T-helper 1 cell treated with Interleukin-12 subunit alpha and Interleukin-12 subunit beta and Interleukin-4 antibody, amounts not matched to agents 30 μg/mL and 1 μg/mL, for 36 hours (primary cell): ENCODE measurements around the gene ACSL4.

Experiments used
- H3K27ac Mint-ChIP-seq: one replicate; pipeline ENCODE4 v1.8.0; 2021; ENCODE audit warnings: mild to moderate bottlenecking, mixed read lengths
- H3K27me3 Mint-ChIP-seq: one replicate; pipeline ENCODE4 v1.8.0; 2021; ENCODE audit warnings: low read depth, mixed read lengths
- H3K36me3 Mint-ChIP-seq: one replicate; pipeline ENCODE4 v1.8.0; 2021; ENCODE audit warnings: low read depth, mixed read lengths
- H3K4me1 Mint-ChIP-seq: one replicate; pipeline ENCODE4 v1.8.0; 2021; ENCODE audit warnings: low read depth, mixed read lengths
- H3K4me3 Mint-ChIP-seq: one replicate; pipeline ENCODE4 v1.8.0; 2021; ENCODE audit warnings: mild to moderate bottlenecking, moderate library complexity, mixed read lengths
- H3K9me3 Mint-ChIP-seq: one replicate; pipeline ENCODE4 v1.8.0; 2021; ENCODE audit warnings: mixed read lengths

The ACSL4 gene

GRCh38 chrX:109709129-109709631 is 23.9 kb downstream of the ACSL4 start:
- H3K4me3 Mint-ChIP-seq: peak overlapping the region; percentile 52
- H3K27ac Mint-ChIP-seq: peak overlapping the region; percentile 82
- peaks cover 43% of the 10 kb centered on the region for H3K4me1 Mint-ChIP-seq

GRCh38 chrX:109707720-109708119 is 25.3 kb downstream of the ACSL4 start:
- Mint-ChIP-seq H3K4me3 (peak overlapping the region; percentile 56), H3K9me3 (no peaks in the 10 kb centered on the region), H3K27me3 (no peaks in the 10 kb centered on the region), H3K27ac (no peak overlapping the region), H3K4me1 (peaks cover 35% of the 10 kb centered on the region), H3K36me3 (peaks cover 4% of the 10 kb centered on the region)

More at GRCh38 chrX:109709129-109709631, 23.9 kb downstream of the ACSL4 start:
- Mint-ChIP-seq H3K36me3 (peaks cover 4% of the 10 kb centered on the region), H3K27me3 (no peaks in the 10 kb centered on the region), H3K9me3 (no peaks in the 10 kb centered on the region)

DNA sequence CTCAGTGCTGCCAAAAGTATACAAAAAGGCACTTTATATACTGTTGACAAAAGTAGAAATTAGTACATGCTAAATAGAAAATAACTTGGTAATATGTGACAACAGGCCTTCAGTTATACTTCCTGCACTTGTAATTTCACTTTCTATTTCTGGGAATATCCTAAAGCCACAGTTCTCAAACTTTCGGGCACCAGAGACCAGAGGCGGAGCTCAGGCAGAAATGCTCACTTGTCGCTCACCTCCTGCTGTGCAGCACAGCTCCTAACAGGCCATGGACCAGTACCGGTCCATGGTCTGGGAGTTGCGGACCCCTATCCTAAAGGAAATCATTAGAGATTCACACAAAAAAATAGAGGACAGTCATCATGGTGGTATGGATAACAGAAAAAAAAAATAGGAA is 25.7 kb downstream of the ACSL4 start:
- Mint-ChIP-seq H3K4me3 (peak overlapping the region; percentile 56), H3K27me3 (no peaks in the 10 kb centered on the region), H3K9me3 (no peaks in the 10 kb centered on the region), H3K36me3 (peaks cover 6% of the 10 kb centered on the region), H3K4me1 (peaks cover 35% of the 10 kb centered on the region), H3K27ac (no peak overlapping the region)

DNA sequence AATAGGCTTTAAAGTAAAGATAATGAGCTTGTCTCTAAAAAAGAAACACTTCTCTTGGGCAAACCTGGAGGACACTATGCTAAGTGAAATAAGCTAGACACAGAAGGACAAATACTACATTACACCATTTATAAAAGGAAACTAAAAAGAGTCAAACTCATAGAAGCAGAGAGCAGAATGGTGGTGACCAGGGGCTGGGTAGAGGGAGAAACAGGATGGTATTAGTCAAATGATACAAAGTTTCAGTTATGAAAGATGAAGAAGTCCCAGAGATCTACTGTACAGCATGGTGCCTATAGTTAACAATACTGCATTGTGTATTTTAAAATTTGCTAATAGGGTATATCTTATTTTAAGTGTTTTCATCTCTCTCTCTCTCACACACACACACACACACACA is 28.5 kb downstream of the ACSL4 start:
- Mint-ChIP-seq H3K4me1 (peaks cover 33% of the 10 kb centered on the region), H3K9me3 (no peaks in the 10 kb centered on the region), H3K36me3 (peaks cover 8% of the 10 kb centered on the region), H3K4me3 (peak overlapping the region; percentile 0), H3K27me3 (no peaks in the 10 kb centered on the region), H3K27ac (peak overlapping the region; percentile 64)

DNA sequence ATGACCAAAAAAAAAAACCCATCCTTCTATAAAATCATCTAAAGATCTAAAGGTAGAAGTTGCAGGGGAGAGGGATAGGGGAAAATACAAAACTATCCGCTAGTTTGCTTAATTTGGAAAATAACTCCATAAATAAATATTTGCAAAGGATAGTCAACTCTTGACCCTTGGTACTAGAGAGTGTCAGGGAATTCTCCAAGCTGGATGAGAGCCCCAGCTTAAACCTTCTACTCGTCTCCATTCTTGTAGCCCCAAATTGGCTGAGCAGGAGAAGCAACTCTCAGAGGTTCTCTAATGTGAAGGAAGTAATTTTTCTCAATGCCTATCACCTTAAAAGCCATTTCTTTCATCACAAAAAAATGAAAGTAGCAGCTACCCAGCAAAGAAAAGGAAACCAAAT is 35.2 kb downstream of the ACSL4 start:
- peaks cover 6% of the 10 kb centered on the region for H3K36me3 Mint-ChIP-seq
- H3K27ac Mint-ChIP-seq: no peak overlapping the region
- H3K27me3 Mint-ChIP-seq: no peaks in the 10 kb centered on the region
- no peak overlapping the region for H3K4me3 Mint-ChIP-seq
- H3K9me3 Mint-ChIP-seq: no peaks in the 10 kb centered on the region
- peaks cover 20% of the 10 kb centered on the region for H3K4me1 Mint-ChIP-seq

DNA sequence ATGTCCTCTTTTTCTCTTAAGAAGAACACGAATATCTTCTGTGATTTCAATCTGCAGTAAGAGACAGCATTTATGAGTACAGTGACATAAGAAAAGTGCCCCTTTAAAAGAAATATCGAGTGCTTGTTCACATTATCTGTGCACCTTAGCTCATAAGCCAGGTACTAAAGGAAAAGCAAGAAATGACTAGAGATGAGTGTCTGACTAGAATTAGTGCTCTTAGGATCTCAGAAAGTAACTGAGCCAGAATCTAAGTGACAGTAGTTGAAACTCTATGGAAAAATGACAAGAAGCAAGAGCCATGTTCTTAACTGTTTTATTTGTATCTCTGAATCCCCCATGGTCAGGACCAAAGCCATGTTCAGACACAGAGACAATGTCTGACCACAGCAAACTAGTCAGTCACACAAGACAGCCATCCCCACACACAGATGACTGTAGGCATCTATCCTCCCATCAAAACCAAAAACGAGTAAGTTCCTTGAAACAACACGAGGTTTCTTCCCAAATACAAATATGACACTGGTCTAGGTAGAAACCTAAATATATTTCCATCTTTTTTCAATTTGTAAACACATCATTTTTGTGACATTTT is 36.8 kb downstream of the ACSL4 start:
- Mint-ChIP-seq H3K27ac (no peak overlapping the region), H3K9me3 (no peaks in the 10 kb centered on the region), H3K36me3 (peaks cover 2% of the 10 kb centered on the region), H3K4me1 (peaks cover 20% of the 10 kb centered on the region), H3K4me3 (no peak overlapping the region), H3K27me3 (no peaks in the 10 kb centered on the region)

GRCh38 chrX:109695637-109696036 is 37.4 kb downstream of the ACSL4 start:
- Mint-ChIP-seq H3K27me3 (no peaks in the 10 kb centered on the region), H3K36me3 (peaks cover 4% of the 10 kb centered on the region), H3K4me1 (peaks cover 20% of the 10 kb centered on the region), H3K27ac (no peak overlapping the region), H3K9me3 (no peaks in the 10 kb centered on the region), H3K4me3 (no peak overlapping the region)

DNA sequence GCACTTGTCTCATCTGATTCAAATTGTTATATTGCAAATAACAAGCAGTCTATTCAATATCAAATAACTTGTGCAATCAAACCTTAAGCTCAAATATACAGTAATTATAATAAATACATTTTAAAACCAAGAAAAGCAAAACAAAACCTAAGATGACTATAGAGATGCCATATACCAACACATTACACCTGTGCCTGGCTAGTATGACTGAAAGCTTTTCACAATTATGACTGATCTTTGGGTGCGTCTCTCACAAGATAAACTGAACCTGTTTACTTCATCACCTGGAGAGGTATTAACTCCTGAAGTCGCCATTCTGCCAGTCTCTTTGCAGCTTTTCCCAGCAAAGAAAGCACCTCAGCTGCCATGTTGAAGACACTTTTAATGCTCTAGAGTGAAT is 41.3 kb downstream of the ACSL4 start:
- Mint-ChIP-seq H3K27ac (no peak overlapping the region), H3K4me1 (peaks cover 14% of the 10 kb centered on the region), H3K9me3 (no peaks in the 10 kb centered on the region)

DNA sequence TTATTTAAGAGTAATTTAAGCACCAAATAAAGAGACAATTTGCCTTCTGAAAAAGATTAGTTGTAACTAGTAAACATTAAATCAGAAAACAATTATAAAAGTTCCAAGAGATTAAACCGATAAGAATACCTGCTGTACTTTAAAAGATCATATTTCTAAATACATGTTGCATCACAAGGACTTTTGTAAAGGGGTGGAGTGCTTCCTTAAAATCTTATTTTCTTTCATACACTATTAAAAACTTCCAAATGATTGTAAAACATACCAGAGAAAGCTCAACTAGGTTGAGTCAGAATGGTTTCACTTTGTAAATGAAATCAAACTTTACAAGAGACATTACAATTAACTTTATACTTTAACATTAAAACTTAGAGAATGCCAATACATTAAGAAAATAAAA is 41.8 kb downstream of the ACSL4 start:
- H3K9me3 Mint-ChIP-seq: no peaks in the 10 kb centered on the region
- H3K27me3 Mint-ChIP-seq: no peaks in the 10 kb centered on the region
- H3K4me3 Mint-ChIP-seq: no peak overlapping the region
- H3K4me1 Mint-ChIP-seq: peaks cover 14% of the 10 kb centered on the region
- peaks cover 4% of the 10 kb centered on the region for H3K36me3 Mint-ChIP-seq
- no peak overlapping the region for H3K27ac Mint-ChIP-seq

More for the DNA sequence above, 41.3 kb downstream of the ACSL4 start:
- no peak overlapping the region for H3K4me3 Mint-ChIP-seq
- H3K36me3 Mint-ChIP-seq: peaks cover 4% of the 10 kb centered on the region
- no peaks in the 10 kb centered on the region for H3K27me3 Mint-ChIP-seq

DNA sequence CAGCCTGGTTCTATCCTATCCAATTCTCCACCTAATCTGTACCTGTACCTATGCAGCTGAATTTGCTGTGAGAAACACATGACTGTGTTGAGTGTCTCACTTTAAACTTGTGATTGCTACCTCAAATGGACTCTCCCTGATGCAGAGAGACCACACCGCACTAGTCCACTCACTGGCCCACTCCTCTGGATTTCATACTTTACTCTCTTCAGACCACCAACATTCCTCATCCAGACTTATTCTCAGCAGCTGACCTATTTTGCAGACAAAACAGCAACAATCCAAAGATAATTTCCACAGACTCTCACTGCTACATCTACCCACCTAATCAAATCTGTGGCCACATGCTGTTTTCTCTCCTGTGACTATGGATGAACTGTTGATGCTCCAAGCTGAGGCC is 45.2 kb downstream of the ACSL4 start:
- Mint-ChIP-seq H3K4me3 (no peak overlapping the region), H3K4me1 (peaks cover 13% of the 10 kb centered on the region), H3K36me3 (peaks cover 4% of the 10 kb centered on the region), H3K9me3 (no peaks in the 10 kb centered on the region), H3K27ac (no peak overlapping the region), H3K27me3 (no peaks in the 10 kb centered on the region)

GRCh38 chrX:109685656-109686078 is 47.4 kb downstream of the ACSL4 start:
- H3K27me3 Mint-ChIP-seq: no peaks in the 10 kb centered on the region
- no peak overlapping the region for H3K27ac Mint-ChIP-seq
- no peaks in the 10 kb centered on the region for H3K9me3 Mint-ChIP-seq
- H3K36me3 Mint-ChIP-seq: peaks cover 8% of the 10 kb centered on the region
- H3K4me3 Mint-ChIP-seq: no peak overlapping the region
- H3K4me1 Mint-ChIP-seq: peaks cover 13% of the 10 kb centered on the region

DNA sequence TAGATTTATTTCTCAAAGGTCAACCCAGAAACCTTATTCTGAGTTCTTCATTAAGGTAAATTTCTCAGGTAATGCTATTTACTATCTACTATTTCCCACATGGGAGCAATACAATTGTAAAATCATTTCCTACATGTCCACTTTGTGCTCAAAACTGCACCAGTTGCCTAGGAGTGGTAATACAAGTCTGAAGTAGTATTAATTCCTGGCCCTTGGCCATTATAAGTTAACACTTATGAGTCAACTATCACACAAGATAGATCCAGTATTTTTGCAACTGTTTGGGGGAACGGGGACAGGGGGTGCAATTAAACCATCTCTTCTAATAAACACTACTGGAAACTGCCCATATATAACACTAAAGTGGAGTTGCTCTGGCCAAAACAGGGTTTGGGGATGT is 48.9 kb downstream of the ACSL4 start:
- peaks cover 10% of the 10 kb centered on the region for H3K36me3 Mint-ChIP-seq
- no peak overlapping the region for H3K27ac Mint-ChIP-seq
- H3K4me1 Mint-ChIP-seq: peaks cover 13% of the 10 kb centered on the region
- no peak overlapping the region for H3K4me3 Mint-ChIP-seq
- H3K9me3 Mint-ChIP-seq: no peaks in the 10 kb centered on the region
- H3K27me3 Mint-ChIP-seq: no peaks in the 10 kb centered on the region

- Mint-ChIP-seq H3K4me3 (no peak overlapping the region), H3K4me1 (peaks cover 8% of the 10 kb centered on the region), H3K27ac (no peak overlapping the region), H3K36me3 (peaks cover 10% of the 10 kb centered on the region), H3K9me3 (no peaks in the 10 kb centered on the region), H3K27me3 (no peaks in the 10 kb centered on the region)
Observed at GRCh38 chrX:109681475-109682081, 51.5 kb downstream of the ACSL4 start.

GRCh38 chrX:109679820-109680219 is 53.2 kb downstream of the ACSL4 start:
- H3K9me3 Mint-ChIP-seq: no peaks in the 10 kb centered on the region
- no peaks in the 10 kb centered on the region for H3K27me3 Mint-ChIP-seq
- H3K36me3 Mint-ChIP-seq: peaks cover 14% of the 10 kb centered on the region
- H3K4me3 Mint-ChIP-seq: no peak overlapping the region
- no peak overlapping the region for H3K27ac Mint-ChIP-seq
- H3K4me1 Mint-ChIP-seq: peaks cover 8% of the 10 kb centered on the region

- Mint-ChIP-seq H3K36me3 (peaks cover 16% of the 10 kb centered on the region), H3K4me3 (no peak overlapping the region), H3K27ac (no peak overlapping the region), H3K27me3 (no peaks in the 10 kb centered on the region), H3K4me1 (peaks cover 4% of the 10 kb centered on the region), H3K9me3 (no peaks in the 10 kb centered on the region)
Observed at GRCh38 chrX:109672239-109672638, 60.8 kb downstream of the ACSL4 start.
